Left lung (tissue), 10 donors: ENCODE results near the gene CAMK2N2. TPM values are rescaled to one million over a fixed set of nuclear protein-coding genes. Genes with fewer than 3 reads are reported as not detected.

Experiments
- ATAC-seq: fragments of 200-7000 bp; cut with Tn5 transposase; one replicate; pipeline ENCODE4 v1.9.1; 2020; ENCODE audit warnings: moderate library complexity
- DNase-seq, 4 donors: peaks; one replicate each; pipeline ENCODE4 v3.0.0-alpha.2; 2013 to 2020
- H3K27ac ChIP-seq, 2 donors: fragments of 200-600 bp; sonication (generic) in 1 of 2; one replicate each; pipeline versions ENCODE4 v1.5.0 to v1.8.0; 2020 to 2021
- H3K27me3 ChIP-seq, 2 donors: fragments of 200-600 bp; sonication (generic) in 1 of 2; one replicate each; pipeline versions ENCODE4 v1.5.0 to v1.8.0; 2020 to 2021
- H3K36me3 ChIP-seq, 2 donors: fragments of 200-600 bp; sonication (generic) in 1 of 2; one replicate each; pipeline versions ENCODE4 v1.5.0 to v1.8.0; 2020 to 2021
- H3K4me1 ChIP-seq, 2 donors: fragments of 200-600 bp; one replicate each; pipeline ENCODE4 v1.8.0; 2021
- H3K4me3 ChIP-seq, 2 donors: fragments of 200-600 bp; sonication (generic) in 1 of 2; one replicate each; pipeline versions ENCODE4 v1.5.0 to v1.8.0; 2020 to 2021; ENCODE audit warnings: mild to moderate bottlenecking in 1 of 2
- H3K9me3 ChIP-seq, 2 donors: fragments of 200-600 bp; sonication (generic) in 1 of 2; one replicate each; pipeline versions ENCODE4 v1.5.0 to v1.8.0; 2020 to 2021
- CTCF ChIP-seq, 2 donors: fragments of 200-600 bp; sonication (generic) in 1 of 2; IDR thresholded peaks; one replicate each; pipeline versions ENCODE4 v1.5.0 to v1.8.0; 2021; ENCODE audit warnings: antibody characterized with exemption in 2 of 2
- intact Hi-C, 2 donors: fragments of 100-400 bp; cut with DNase I; formaldehyde crosslinking; loops; one replicate each; pipeline versions ENCODE4 v1.11.2 to v1.14.2; 2022
- polyA plus RNA-seq, 6 donors: library from polyadenylated mRNA; unstranded; fragments of 120-200 nt; gene quantifications; one replicate each; pipeline ENCODE4 v1.2.1, GENCODE V29; 2013; ENCODE audit not compliant: insufficient read length in 6 of 6
- total RNA-seq, 2 donors: library from RNA; stranded (reverse); fragmentation: NEBNext Ultra II Directional; extraction: Animal tissue kit (Norgen Biotek cat#: 25700); gene quantifications; one replicate each; pipeline ENCODE4 v1.2.1, GENCODE V29; 2021
- donor health status: DM: no; HTN: yes; CAD: no.
- donor health status: DM: no; HTN: no; CAD: no.

The CAMK2N2 gene
- total and polyA plus RNA-seq, 8 donors, result 0.10 to 1.0 (median 0.22) TPM; not detected in 1

- intact Hi-C loops, result no loop called here
- H3K36me3 ChIP-seq, result no peaks in the 10 kb centered on the region
- TF ChIP-seq CTCF (IDR thresholded peaks at IDR 0.05), result no peak
- no peak overlapping the region for H3K27ac ChIP-seq
- DNase-seq (no peak), ATAC-seq (no peak)
- H3K4me1 ChIP-seq, result no peaks in the 10 kb centered on the region
- peaks cover 6 to 26% of the 10 kb centered on the region in 2 donors for H3K27me3 ChIP-seq
- H3K9me3 ChIP-seq, result no peaks in the 10 kb centered on the region
- no peak overlapping the region for H3K4me3 ChIP-seq
These were observed 30.5 kb upstream of the CAMK2N2 start for GRCh38 chr3:184291738-184292445.

- no peak for TF ChIP-seq CTCF (IDR thresholded peaks at IDR 0.05)
- Histone ChIP-seq H3K9me3 (no peaks in the 10 kb centered on the region), H3K4me3 (no peak overlapping the region), H3K4me1 (no peaks in the 10 kb centered on the region), H3K36me3 (no peaks in the 10 kb centered on the region), H3K27me3 (peaks cover 6 to 28% of the 10 kb centered on the region in 2 donors), H3K27ac (no peak overlapping the region)
- no peak for ATAC-seq
- intact Hi-C loops, result no loop called here
- no peak for DNase-seq
These were observed 29.8 kb upstream of the CAMK2N2 start for GRCh38 chr3:184291044-184291737.

- no peaks in the 10 kb centered on the region for H3K4me1 ChIP-seq
- intact Hi-C loops, result no loop called here
- no peak for ATAC-seq
- H3K9me3 ChIP-seq, result no peaks in the 10 kb centered on the region
- no peak for DNase-seq
- no peak for TF ChIP-seq CTCF (IDR thresholded peaks at IDR 0.05)
- no peak overlapping the region for H3K27ac ChIP-seq
- peaks cover 6 to 28% of the 10 kb centered on the region in 2 donors for H3K27me3 ChIP-seq
- no peaks in the 10 kb centered on the region for H3K36me3 ChIP-seq
- H3K4me3 ChIP-seq, result no peak overlapping the region
These were observed 29.0 kb upstream of the CAMK2N2 start for GRCh38 chr3:184290331-184290730.

- H3K36me3 ChIP-seq, result no peaks in the 10 kb centered on the region
- ATAC-seq, result peak; percentile 80
- intact Hi-C loops, result no loop called here
- peak in 2 of 4 donors; percentile 19 to 82 for DNase-seq
- peak; percentile 52 to 53 for TF ChIP-seq CTCF (IDR thresholded peaks at IDR 0.05)
- H3K4me1 ChIP-seq, result no peaks in the 10 kb centered on the region
- H3K27me3 ChIP-seq, result peaks cover 6 to 28% of the 10 kb centered on the region in 2 donors
- no peak overlapping the region for H3K27ac ChIP-seq
- no peaks in the 10 kb centered on the region for H3K9me3 ChIP-seq
- no peak overlapping the region for H3K4me3 ChIP-seq
These were observed 28.1 kb upstream of the CAMK2N2 start for GRCh38 chr3:184289426-184289938.

GRCh38 chr3:184284696-184285095, 23.3 kb upstream of the CAMK2N2 start:
- DNase-seq, result peak in 2 of 4 donors; percentile 54 to 75
- TF ChIP-seq CTCF (IDR thresholded peaks at IDR 0.05), result peak in 1 of 2 donors; percentile 14
- no peak overlapping the region for H3K27ac ChIP-seq
- H3K9me3 ChIP-seq, result no peaks in the 10 kb centered on the region
- peak; percentile 84 for ATAC-seq
- H3K27me3 ChIP-seq, result peaks cover 6 to 28% of the 10 kb centered on the region in 2 donors
- H3K4me3 ChIP-seq, result no peak overlapping the region
- no peaks in the 10 kb centered on the region for H3K4me1 ChIP-seq
- no peaks in the 10 kb centered on the region for H3K36me3 ChIP-seq
- intact Hi-C loops, result no loop called here
